ENCODE measurements around the gene CLCN6.

DNA sequence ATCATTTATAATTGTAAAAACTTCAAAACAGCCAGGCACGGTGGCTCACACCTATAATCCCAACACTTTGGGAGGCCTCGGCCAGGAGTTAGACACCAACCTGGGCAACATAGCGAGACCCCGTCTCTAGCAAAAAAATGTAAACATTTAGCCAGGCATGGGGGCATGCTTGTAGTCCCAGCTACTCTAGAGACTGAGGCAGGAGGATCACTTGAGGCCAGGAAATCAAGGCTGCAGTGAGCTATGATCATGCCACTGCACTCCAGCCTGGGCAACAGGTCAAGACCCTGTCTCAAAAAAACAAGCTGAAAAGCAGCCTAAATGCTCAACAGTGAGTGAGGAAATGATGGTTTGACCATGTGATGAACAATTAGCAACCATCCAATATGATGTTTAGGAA lies 36.7 kb upstream of the CLCN6 start:
- TF ChIP-seq FOSL2 (IDR thresholded peaks at IDR 0.05) (no peak), FOSL2 (CRISPR knock-in tag; IDR thresholded peaks at IDR 0.05) (no peak), POLR2A (IDR thresholded peaks at IDR 0.05; ENCODE audit: low read length) (no peak)
- TF ChIP-seq, protein P1, sequence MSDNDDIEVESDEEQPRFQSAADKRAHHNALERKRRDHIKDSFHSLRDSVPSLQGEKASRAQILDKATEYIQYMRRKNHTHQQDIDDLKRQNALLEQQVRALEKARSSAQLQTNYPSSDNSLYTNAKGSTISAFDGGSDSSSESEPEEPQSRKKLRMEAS (IDR thresholded peaks at IDR 0.05), result no peak
- TF ChIP-seq, protein P2, sequence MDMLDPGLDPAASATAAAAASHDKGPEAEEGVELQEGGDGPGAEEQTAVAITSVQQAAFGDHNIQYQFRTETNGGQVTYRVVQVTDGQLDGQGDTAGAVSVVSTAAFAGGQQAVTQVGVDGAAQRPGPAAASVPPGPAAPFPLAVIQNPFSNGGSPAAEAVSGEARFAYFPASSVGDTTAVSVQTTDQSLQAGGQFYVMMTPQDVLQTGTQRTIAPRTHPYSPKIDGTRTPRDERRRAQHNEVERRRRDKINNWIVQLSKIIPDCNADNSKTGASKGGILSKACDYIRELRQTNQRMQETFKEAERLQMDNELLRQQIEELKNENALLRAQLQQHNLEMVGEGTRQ (IDR thresholded peaks at IDR 0.05), result no peak

Data from A549 (cell line).